AG20443 (cell line): ENCODE data around the gene SH3RF3.
"Not testable (repeated sequence)": the region's sequence is repeated elsewhere in the genome, so short reads cannot be mapped to it uniquely, and the experiment has no call there.

Experiments
- DNase-seq: peaks from one replicate; pipeline ENCODE4 v3.0.0; 2012; ENCODE audit warnings: low spot score, mixed read lengths

The SH3RF3 gene

DNA sequence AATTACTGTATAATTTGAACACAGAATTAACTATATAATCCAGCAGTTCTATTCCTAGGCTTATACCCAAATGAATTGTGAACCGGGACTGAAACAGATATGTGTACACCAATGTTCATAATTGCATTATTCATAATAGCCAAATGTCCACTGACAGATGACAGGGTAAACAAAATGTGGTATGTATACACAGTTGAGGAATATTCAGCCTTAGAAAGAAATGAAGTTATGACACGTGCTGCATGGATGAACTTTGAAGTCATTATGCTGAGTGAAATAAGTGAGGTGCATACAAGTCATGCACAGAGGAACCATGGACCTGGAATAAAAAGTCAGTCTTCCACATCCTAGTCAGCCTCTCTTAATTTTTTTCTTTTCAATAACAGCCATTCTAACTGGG lies 91.9 kb downstream of the SH3RF3 start:
- no peak for DNase-seq

DNA sequence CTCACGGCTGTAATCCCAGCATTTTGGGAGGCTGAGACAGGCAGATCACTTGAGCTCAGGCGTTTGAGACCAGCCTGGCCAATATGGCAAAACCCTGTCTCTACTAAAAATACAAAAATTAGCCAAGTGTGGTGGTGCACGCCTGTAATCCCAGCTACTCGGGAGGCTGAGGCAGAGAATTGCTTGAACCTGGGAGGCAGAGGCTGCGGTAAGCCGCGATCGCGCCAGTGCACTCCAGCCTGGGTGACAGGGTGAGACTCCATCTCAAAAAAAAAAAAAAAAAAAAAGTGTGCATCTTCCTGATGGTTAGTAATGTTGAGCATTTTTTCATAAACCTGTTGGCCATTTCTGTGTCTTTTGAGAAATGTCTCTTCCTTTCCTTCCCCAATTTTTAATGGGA lies 92.3 kb downstream of the SH3RF3 start:
- DNase-seq = not testable (repeated sequence)

DNA sequence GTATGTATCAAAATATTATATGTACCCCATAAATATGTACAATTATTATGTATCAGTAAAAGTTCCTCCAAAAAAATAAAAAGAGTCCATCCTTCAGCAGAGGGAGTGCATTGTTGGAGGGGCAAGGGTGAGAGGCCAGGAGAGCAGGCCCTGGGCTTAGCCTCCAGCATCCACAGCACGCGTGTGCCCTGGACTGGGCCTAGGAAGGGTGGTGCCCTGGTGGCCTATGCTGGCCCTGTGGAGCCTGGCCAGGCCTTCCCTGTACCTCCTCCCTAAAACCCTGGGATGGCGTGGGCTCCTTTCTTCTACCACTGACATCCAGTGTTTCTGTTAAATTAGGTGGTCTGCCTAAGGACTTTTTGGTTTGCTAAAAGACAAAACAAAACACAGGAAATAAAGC lies 93.4 kb downstream of the SH3RF3 start:
- no peak for DNase-seq

DNA sequence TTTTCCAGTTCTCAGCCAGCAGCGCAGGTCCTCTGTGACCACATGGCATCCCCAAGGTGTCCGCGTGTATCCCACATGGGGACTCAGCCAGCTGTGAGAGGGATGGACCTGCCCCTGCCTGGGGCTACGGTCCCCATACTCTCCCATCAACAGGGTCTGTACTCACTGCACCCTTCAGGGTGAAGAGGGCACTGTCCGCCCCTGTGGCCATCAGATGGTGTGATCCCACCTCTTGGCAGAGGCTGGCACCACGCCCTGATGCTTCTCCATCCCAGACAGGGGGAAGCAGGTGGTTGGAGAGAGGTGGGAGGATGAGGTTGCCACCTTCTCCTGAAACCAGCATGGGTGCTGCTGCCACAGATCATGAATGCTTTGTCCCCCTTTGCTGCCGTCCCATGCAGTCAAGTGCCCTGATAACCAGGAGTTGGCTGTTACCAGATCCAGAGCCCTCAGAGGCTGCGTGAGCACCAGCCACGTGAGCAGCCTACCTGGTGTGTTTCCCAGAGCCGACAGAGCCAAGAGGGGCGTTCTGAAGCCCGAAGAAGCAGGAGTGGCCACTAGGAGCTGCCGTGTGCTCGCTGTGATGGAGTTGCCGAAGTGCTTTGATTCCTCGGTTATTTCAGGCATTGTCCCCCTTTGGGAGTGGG lies 93.9 kb downstream of the SH3RF3 start:
- no peak for DNase-seq

DNA sequence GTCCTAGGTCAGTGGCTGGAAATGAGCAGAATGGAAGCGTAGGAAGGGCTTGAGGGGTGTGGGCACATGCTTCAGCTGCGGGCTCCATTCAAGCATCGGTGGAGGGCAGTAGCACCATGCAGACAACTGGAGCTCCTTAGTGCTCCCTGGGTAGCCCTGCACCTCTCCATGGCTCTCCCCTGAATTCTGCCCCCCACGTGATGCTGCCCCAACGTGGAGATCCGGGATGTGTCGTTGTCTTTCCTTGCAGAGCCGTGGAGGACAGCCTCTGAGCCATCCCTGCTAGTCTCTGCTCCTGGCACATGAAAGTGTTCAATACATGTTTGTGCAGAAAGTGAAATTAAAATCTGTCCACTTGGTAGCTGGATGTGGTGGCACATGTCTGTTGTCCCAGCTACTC lies 94.5 kb downstream of the SH3RF3 start:
- DNase-seq = no peak

DNA sequence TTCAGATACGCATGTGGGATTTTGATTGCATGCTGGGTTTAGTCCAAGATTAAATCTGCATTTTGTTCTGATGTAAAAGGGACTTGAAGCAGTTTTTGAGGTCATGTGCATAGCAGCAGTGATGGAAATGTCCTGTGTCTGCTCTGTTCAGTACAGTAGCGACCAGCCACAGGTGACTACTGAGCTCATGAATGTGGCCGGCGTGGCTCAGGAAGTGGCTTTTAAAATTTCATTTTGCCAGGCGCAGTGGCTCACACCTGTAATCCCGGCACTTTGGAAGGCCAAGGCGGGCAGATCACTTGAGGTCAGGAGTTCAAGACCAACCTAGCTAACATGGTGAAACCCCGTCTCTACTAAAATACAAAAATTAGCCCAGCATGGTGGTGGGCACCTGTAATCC lies 95.3 kb downstream of the SH3RF3 start:
- not testable (repeated sequence) for DNase-seq

DNA sequence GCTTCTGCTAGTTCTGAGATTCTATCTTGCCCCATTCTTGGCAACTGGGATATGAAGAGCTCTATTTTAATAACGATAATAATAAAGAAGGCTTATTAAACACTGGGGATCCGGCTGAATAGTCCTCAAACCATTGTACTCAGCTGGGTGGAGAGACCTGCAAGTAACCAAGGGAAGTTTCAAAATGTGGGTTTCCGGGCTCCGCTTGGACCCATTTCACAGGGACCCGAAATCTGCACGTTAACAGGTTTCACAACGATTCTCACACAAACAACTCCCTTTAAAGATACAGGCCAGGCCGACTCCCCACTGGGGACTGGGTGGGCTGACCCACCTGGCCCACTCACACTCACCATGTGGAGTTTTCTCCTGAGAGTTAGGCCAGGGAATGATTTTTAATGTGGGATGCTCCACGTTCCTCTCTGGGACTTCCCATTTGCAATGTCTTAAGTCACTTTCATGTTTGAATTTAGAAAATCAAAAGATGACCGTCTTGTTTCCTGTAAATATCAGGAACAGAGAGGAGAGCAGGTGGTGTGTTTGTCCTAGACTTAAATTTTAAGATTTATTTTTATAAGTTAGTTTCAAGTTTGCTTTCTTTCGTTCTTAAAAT lies 96.3 kb downstream of the SH3RF3 start:
- DNase-seq = no peak

DNA sequence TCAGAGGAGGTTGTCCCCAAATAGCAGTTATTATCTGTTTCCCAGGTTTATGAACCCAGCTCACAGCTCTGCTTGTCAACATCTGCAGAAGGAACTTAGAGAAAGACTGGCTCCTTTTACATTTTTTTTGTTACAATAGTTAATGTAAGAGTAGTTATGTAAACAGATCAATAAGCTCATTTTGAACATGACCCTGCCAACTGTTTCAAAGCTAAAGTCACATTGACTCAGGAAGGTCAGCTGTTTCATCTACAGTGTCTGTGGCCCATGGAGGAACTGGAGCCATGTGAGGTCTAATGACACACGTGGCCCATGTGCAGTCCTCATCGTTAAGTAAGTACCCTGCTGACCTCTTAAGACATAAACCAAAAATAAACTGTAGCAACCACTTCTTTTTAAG lies 97.1 kb downstream of the SH3RF3 start:
- DNase-seq = no peak

DNA sequence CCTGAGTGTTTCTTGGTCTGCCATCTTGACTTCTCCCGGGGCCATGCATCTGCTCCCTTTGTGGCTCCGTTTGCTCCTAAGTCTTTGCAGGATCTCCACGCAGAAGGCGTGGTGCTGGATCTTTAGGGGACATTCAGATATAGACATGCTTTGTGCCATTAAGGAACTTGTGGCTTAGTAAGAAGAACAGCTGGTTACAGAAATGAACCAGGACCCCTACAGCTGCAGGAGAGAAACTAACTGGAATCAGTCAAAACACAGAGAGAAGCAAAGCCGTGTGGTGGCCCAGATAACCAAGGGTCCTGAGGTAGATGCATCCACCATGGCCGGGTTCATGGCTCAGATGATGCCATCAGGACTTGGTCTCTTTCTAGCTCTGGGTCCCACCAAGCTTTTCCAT lies 97.6 kb downstream of the SH3RF3 start:
- no peak for DNase-seq

DNA sequence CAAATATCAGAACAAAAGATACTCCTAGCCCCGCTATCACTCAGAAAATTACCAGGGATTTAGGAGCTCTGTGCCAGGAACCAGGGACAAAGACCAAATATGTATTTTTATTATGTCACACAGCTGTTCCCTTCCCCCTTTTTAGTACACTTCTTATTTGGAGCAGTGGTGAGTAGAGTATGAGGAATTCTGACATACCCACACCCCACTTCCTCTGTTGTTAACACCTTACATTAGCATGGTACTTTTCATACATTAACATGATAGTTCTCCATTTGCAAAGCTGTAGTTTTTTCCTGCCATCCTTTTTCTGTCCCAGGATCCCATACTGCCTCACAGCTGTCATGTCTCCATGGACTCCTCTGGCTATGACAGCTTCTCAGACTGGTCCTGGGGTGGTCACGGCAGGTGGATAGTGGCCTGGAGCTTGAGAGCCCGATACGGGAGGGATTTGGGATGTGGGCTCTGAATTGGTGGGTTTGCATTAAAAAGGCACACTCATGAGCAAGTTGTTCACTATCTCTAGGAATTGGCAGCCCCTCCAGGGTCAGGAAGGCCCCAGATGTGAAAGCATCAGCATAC lies 100.2 kb downstream of the SH3RF3 start:
- DNase-seq = no peak

DNA sequence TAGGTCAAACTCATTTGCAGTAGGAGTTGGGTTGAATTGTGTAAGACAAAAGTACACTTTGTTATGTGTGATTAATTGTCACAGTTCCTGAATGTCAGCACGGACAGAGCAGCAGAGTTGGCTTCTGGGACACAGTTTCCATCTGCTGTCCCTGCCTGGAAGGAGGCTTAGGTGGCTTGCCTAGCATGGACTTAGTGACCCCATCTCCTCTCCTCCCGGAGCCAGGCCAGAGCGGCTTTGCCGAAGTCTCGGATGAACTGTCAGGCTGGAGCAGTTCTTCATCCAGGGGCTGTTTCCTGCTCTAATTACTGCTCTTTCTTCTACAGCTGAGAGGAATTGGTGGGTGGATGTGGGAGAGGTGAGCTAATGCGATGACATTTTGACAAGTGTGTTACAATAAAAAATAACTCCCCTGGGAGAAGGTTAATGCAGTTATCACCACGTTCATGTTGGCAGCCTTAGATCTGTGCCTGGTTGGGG lies 102.0 kb downstream of the SH3RF3 start:
- no peak for DNase-seq

DNA sequence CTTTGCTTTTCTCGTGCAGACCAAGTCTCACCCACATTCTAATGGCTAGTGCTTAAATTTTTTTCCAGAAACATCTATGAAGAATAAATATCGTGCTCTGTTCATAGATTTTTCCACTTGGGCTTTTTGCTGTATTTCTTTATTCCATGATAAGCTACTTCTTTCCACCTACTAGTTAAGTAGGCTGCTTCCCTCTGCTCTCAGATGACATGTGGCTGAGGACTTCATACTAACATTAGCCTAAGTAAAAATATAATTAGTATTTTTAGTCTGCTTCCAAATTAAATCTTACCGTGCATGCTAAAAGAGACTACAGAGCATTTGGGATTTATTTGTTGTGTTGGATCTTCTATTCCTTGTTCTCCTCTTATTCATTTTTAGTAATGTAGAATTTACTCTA lies 102.4 kb downstream of the SH3RF3 start:
- no peak for DNase-seq

DNA sequence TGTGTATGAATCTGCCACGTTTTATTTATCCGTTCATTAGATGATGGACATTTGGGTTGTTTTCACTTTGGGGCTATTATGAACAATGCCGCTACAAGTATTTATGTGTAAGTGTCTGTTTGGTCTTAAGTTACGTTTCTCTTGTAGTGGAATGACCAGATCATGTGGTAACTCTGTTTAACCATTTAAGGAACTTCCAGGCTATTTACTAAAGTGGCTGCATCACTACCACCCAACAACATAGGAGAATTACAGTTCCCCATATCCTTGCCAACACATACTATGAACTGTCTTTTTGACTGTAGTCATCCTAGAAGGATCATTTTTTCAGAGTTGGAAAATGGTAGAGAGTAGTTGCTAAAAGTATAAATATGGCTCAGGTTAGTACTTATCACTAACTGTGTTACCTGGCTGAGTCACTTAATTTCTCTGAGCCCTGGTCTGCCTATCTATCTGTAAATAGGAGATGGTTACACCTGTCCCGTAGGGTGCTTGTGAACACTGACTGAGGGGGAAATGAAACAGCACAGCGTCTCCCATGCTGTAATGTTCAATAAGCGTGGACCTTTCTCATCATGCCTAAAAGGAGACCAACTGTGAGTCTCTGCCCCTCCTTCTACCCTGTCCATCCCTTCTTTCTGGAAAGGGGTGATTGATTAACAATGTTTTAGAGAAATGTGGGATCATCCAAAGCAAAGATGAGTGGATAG lies 103.1 kb downstream of the SH3RF3 start:
- DNase-seq = no peak

DNA sequence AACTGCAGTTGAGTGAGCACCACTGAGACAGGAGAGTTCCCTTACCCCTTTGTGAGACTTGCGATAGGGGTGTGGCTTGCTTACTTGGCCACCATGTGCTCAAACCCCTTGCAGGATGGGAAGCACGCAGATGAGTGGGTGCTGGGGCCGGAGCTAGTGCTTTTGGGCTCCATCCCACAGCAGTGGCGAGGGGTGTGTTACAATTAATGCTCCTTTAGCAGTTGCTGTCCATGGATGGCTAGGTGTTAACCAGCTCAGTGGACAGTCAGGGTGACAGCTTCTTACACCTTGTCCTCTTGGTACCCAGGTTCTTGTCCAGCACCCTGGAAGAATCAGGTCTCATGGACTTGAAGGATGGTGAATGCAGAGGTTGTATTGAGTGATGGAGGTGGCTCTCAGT lies 103.9 kb downstream of the SH3RF3 start:
- DNase-seq = no peak

DNA sequence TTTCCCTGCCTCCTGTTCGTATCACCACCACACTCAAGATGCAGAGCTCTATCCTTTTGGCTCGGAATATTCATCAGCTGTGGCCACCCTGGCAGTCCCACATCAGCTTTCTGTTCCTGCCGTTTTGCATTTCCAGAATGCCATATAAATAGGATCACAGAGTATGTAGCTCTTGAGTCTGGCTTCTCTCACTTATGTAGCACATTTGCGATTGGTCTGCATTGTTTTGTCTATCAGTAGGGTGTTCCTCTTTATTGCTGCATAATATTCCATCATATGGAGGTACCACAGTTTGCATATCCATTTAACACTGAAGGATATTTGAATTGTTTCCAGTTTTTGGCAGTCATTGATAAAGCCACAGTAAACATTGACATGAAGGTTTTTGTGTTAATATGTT lies 104.6 kb downstream of the SH3RF3 start:
- DNase-seq = no peak

DNA sequence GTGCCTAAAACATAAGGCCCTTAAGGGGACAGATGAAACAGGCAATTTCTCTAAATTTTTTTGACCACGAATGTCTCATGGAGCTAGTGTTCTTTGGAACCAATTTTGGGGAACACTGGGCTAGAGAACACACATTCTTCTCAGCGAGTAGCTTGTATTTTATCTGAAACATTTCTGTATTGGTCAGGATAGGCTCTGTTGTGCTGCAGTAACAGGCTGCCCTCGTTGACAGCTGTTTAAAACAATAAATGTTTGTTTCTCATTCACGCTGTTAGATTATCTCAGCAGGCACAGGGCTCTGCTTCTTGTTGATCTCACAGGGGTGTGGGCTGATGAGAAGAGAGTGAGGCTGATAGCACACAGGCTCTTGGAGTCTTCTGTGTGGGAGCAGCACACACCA lies 105.3 kb downstream of the SH3RF3 start:
- no peak for DNase-seq

DNA sequence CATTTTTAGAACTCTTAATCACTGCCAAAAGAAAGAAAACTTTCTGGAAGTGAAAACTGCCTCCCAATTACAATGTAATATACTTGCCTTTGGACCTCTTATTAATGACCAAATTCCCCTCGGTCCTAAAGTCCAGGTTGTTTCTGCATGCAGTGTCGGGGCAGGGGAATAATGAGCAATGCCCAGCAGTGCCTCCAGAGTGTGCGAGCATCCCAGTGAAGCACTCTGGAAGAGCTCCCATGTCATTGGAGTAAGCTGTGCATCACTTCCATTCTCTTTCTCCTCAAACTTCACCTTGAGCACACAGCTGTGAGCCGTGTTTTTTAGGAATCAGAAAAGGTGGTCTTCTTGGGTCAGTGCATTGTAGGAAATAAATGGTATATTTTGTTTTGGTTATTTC lies 107.1 kb downstream of the SH3RF3 start:
- no peak for DNase-seq

DNA sequence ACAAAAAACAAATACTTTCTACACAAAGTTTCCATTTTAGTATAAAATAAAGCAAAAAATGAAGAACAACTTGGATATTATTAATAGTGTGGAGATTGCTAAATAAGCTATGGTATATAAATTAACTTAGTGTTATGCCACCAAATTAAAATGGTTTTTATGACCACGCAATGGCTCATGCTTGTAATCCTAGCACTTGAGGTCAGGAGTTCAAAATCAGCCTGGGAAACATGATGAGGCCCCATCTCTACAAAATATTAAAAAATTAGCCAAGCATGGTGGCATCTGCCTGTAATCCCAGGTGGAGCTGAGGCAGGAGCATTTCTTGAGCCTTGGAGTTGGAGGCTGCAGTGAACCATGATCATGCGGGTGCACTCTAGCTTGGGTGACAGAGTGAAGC lies 108.8 kb downstream of the SH3RF3 start:
- no peak for DNase-seq

DNA sequence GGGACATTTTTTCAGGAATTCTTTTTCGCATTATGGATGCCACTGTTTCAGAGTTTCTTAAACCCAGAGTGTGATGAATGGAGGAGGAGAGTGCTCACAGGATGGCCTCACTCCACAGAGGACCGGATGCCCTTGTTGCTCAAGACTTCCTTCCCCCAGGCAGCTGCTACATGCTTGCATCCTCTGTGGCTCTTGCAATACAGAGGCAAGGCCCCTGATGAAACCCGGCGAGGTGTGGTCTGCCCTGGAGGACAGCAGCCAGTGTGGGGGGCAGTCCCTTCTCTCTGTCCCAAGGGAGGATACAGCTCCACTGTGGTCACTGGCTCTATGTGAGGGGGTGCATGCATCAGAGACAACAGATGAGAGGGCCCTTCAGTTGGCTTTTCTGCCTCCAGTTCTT lies 109.6 kb downstream of the SH3RF3 start:
- DNase-seq = peak; percentile 89

DNA sequence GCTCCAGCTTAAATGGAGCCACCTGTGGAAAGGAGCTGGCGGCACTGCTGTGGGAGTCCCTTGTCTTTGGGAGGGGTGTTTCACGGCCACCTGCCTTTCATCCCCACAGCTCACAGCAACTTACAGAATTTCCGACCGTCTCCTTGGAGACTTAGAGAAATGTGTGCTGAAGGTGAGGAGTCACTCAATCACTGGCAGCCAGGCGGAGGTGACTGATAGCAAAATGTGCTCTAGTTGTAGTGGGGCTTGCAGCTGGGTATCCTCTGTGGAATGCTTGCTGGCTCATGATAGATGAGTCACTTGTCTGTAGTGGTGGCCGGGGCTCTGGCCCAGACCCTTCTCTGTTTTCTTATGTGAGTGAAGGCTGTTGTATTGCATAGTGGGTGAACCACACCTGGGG lies 110.7 kb downstream of the SH3RF3 start:
- no peak for DNase-seq

DNA sequence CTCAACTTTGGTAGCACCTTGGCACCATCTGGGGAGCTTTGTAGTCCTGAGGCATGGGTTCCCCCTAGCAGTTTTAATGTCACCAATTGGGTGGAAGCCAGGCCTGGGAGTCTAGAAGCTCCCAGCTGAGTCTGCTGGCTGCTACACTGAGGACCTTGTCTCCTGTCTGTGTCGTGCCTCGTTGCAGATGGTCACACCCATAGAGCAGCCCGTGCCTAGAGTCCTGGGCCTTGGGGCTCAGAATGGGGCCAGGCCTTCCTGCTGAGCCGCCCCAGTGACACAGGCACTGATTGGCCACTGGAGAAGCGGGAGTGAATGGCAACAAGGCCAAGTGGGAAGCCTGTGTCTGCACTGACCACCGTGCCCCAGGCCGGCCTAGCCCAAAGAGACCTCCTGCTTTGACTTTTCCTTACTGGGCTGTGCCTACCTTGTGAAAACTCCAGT lies 113.2 kb downstream of the SH3RF3 start:
- DNase-seq = peak; percentile 61

DNA sequence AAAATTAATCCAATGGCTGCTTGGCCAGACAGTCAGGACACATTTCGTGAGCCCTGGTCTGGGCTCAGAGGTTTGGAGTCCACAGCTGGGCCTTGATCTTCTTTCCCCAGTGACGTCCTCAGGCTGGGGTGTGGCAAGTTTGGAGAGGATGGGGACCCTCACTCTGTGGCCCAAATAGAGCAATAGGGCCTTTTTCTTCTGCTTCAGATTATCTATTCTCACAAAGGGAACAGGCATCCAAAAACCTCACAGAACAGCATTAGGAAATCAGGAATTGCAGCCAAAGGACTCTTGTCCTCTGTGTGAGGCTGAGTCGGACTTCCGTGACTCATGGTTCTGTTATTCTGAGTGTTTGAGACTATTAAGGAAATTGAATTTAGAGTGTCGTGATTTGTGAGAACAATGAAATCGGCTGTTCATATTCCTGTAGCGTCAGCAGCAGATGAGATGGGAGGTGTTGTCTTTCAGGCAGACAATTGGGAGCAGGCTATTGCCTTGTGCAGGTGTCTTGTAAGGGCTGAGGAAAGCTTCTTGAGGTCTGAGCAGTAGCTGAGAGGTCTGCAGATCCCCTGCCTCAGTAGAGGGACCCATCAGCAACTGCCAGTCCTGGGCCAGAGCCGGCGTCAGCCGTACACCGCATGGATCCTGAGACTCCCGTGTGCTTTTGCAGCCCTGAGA lies 113.8 kb downstream of the SH3RF3 start:
- peak; percentile 83 for DNase-seq
